ENCODE results near the gene GALNS.

Gene GALNS

GRCh38 chr16:88855736-88856121, 1.0 kb downstream of the GALNS start:
- H2BK5ac ChIP-seq (ENCODE audit: low read depth, low read length, poor library complexity, severe bottlenecking): no peak overlapping the region
- H2BK12ac ChIP-seq (ENCODE audit: low read length in 2 of 2): no peak overlapping the region
- H3K4me3 ChIP-seq (ENCODE audit: insufficient read depth in 1 of 2, low read depth in 1 of 2, low read length in 2 of 2): peak overlapping the region; percentile 84 to 89
- WGBS: 92% methylated on average over 13 of the region's 13 CpGs
- H2AK5ac ChIP-seq (ENCODE audit: low read length, severe bottlenecking): no peak overlapping the region
- H4K8ac ChIP-seq (ENCODE audit: low read length): no peak overlapping the region
- H4K91ac ChIP-seq (ENCODE audit: low read length): no peak overlapping the region
- no peaks in the 10 kb centered on the region for H3K9me3 ChIP-seq (ENCODE audit: control insufficient read depth, low read length)
- H3K27me3 ChIP-seq (ENCODE audit: control insufficient read depth in 1 of 2, insufficient read depth in 1 of 2, low read length in 2 of 2): no peaks in the 10 kb centered on the region
- DNase-seq: no peak
- no peak overlapping the region for H2AFZ ChIP-seq (ENCODE audit: low read depth, low read length)
- peaks cover 20% of the 10 kb centered on the region for H3K4me1 ChIP-seq (ENCODE audit: control insufficient read depth, insufficient read depth, low read depth, low read length)
- H3K18ac ChIP-seq (ENCODE audit: low read depth in 1 of 2, low read length in 2 of 2): no peak overlapping the region
- H2BK120ac ChIP-seq (ENCODE audit: low read depth, low read length): no peak overlapping the region
- peak overlapping the region; percentile 84 for H3K9ac ChIP-seq (ENCODE audit: low read length)
- H3K27ac ChIP-seq (ENCODE audit: low read length, poor library complexity, severe bottlenecking): no peak overlapping the region
- no peak overlapping the region for H3K23ac ChIP-seq (ENCODE audit: low read length in 2 of 2)
- H2BK15ac ChIP-seq (ENCODE audit: low read depth, poor library complexity, severe bottlenecking): no peak overlapping the region
- no peak overlapping the region for H3K4ac ChIP-seq (ENCODE audit: low read depth in 1 of 2, low read length in 2 of 2)
- H3K79me1 ChIP-seq (replicated peaks; ENCODE audit: low read length, poor library complexity, severe bottlenecking): peaks cover 54% of the 10 kb centered on the region
- peaks cover 25 to 49% of the 10 kb centered on the region in 2 experiments for H3K36me3 ChIP-seq (ENCODE audit: control insufficient read depth in 1 of 2, insufficient read depth in 2 of 2, low read depth in 1 of 2, low read length in 2 of 2)
- H3K4me2 ChIP-seq (ENCODE audit: low read length, poor library complexity, severe bottlenecking): peak overlapping the region; percentile 58
- peak overlapping the region in 1 of 2 experiments; percentile 96 for H3K14ac ChIP-seq (ENCODE audit: low read length in 2 of 2)

GRCh38 chr16:88855176-88855575, 1.6 kb downstream of the GALNS start:
- no peak overlapping the region for H2AFZ ChIP-seq (ENCODE audit: low read depth, low read length)
- H3K9me3 ChIP-seq (ENCODE audit: control insufficient read depth, low read length): no peaks in the 10 kb centered on the region
- peaks cover 54% of the 10 kb centered on the region for H3K79me1 ChIP-seq (replicated peaks; ENCODE audit: low read length, poor library complexity, severe bottlenecking)
- H2BK5ac ChIP-seq (ENCODE audit: low read depth, low read length, poor library complexity, severe bottlenecking): no peak overlapping the region
- H3K4me3 ChIP-seq (ENCODE audit: insufficient read depth in 1 of 2, low read depth in 1 of 2, low read length in 2 of 2): no peak overlapping the region
- no peak overlapping the region for H2BK15ac ChIP-seq (ENCODE audit: low read depth, poor library complexity, severe bottlenecking)
- H2BK12ac ChIP-seq (ENCODE audit: low read length in 2 of 2): no peak overlapping the region
- no peak overlapping the region for H3K27ac ChIP-seq (ENCODE audit: low read length, poor library complexity, severe bottlenecking)
- no peaks in the 10 kb centered on the region for H3K27me3 ChIP-seq (ENCODE audit: control insufficient read depth in 1 of 2, insufficient read depth in 1 of 2, low read length in 2 of 2)
- peaks cover 25 to 49% of the 10 kb centered on the region in 2 experiments for H3K36me3 ChIP-seq (ENCODE audit: control insufficient read depth in 1 of 2, insufficient read depth in 2 of 2, low read depth in 1 of 2, low read length in 2 of 2)
- H3K23ac ChIP-seq (ENCODE audit: low read length in 2 of 2): no peak overlapping the region
- no peak overlapping the region for H2AK5ac ChIP-seq (ENCODE audit: low read length, severe bottlenecking)
- H3K14ac ChIP-seq (ENCODE audit: low read length in 2 of 2): no peak overlapping the region
- H3K4me1 ChIP-seq (ENCODE audit: control insufficient read depth, insufficient read depth, low read depth, low read length): peaks cover 20% of the 10 kb centered on the region
- no peak overlapping the region for H3K4me2 ChIP-seq (ENCODE audit: low read length, poor library complexity, severe bottlenecking)
- H3K9ac ChIP-seq (ENCODE audit: low read length): peak overlapping the region; percentile 84
- WGBS: 98% methylated on average over 7 of the region's 8 CpGs
- no peak for DNase-seq
- no peak overlapping the region for H3K4ac ChIP-seq (ENCODE audit: low read depth in 1 of 2, low read length in 2 of 2)
- H2BK120ac ChIP-seq (ENCODE audit: low read depth, low read length): no peak overlapping the region
- no peak overlapping the region for H4K91ac ChIP-seq (ENCODE audit: low read length)
- H3K18ac ChIP-seq (ENCODE audit: low read depth in 1 of 2, low read length in 2 of 2): no peak overlapping the region
- H4K8ac ChIP-seq (ENCODE audit: low read length): no peak overlapping the region

GRCh38 chr16:88854306-88855111, 2.2 kb downstream of the GALNS start:
- H2BK120ac ChIP-seq (ENCODE audit: low read depth, low read length): no peak overlapping the region
- WGBS: 89% methylated on average over 20 of the region's 20 CpGs
- H3K27ac ChIP-seq (ENCODE audit: low read length, poor library complexity, severe bottlenecking): no peak overlapping the region

GRCh38 chr16:88853325-88853941, 3.3 kb downstream of the GALNS start:
- Histone ChIP-seq H3K27me3 (ENCODE audit: control insufficient read depth in 1 of 2, insufficient read depth in 1 of 2, low read length in 2 of 2) (no peaks in the 10 kb centered on the region), H3K4ac (ENCODE audit: low read depth in 1 of 2, low read length in 2 of 2) (no peak overlapping the region), H3K4me2 (ENCODE audit: low read length, poor library complexity, severe bottlenecking) (no peak overlapping the region), H2BK5ac (ENCODE audit: low read depth, low read length, poor library complexity, severe bottlenecking) (no peak overlapping the region), H3K79me1 (replicated peaks; ENCODE audit: low read length, poor library complexity, severe bottlenecking) (peaks cover 46% of the 10 kb centered on the region), H3K4me1 (ENCODE audit: control insufficient read depth, insufficient read depth, low read depth, low read length) (peaks cover 20% of the 10 kb centered on the region), H3K23ac (ENCODE audit: low read length in 2 of 2) (no peak overlapping the region), H4K8ac (ENCODE audit: low read length) (no peak overlapping the region), H3K4me3 (ENCODE audit: insufficient read depth in 1 of 2, low read depth in 1 of 2, low read length in 2 of 2) (no peak overlapping the region), H3K36me3 (ENCODE audit: control insufficient read depth in 1 of 2, insufficient read depth in 2 of 2, low read depth in 1 of 2, low read length in 2 of 2) (peaks cover 13 to 49% of the 10 kb centered on the region in 2 experiments), H3K9me3 (ENCODE audit: control insufficient read depth, low read length) (no peaks in the 10 kb centered on the region), H3K9ac (ENCODE audit: low read length) (no peak overlapping the region), H2BK120ac (ENCODE audit: low read depth, low read length) (no peak overlapping the region), H3K14ac (ENCODE audit: low read length in 2 of 2) (peak overlapping the region in 1 of 2 experiments; percentile 35), H3K27ac (ENCODE audit: low read length, poor library complexity, severe bottlenecking) (no peak overlapping the region), H2AK5ac (ENCODE audit: low read length, severe bottlenecking) (no peak overlapping the region), H4K91ac (ENCODE audit: low read length) (no peak overlapping the region), H2AFZ (ENCODE audit: low read depth, low read length) (no peak overlapping the region), H3K18ac (ENCODE audit: low read depth in 1 of 2, low read length in 2 of 2) (no peak overlapping the region), H2BK12ac (ENCODE audit: low read length in 2 of 2) (no peak overlapping the region), H2BK15ac (ENCODE audit: low read depth, poor library complexity, severe bottlenecking) (no peak overlapping the region)
- WGBS: 76% methylated on average over 17 of the region's 17 CpGs
- peak; percentile 53 for DNase-seq

More at GRCh38 chr16:88854306-88855111, 2.2 kb downstream of the GALNS start:
- H2BK12ac ChIP-seq (ENCODE audit: low read length in 2 of 2): no peak overlapping the region
- H4K8ac ChIP-seq (ENCODE audit: low read length): no peak overlapping the region
- no peak overlapping the region for H2BK15ac ChIP-seq (ENCODE audit: low read depth, poor library complexity, severe bottlenecking)
- no peak overlapping the region for H2BK5ac ChIP-seq (ENCODE audit: low read depth, low read length, poor library complexity, severe bottlenecking)
- no peak overlapping the region for H3K18ac ChIP-seq (ENCODE audit: low read depth in 1 of 2, low read length in 2 of 2)
- H4K91ac ChIP-seq (ENCODE audit: low read length): no peak overlapping the region
- no peak overlapping the region for H3K4me3 ChIP-seq (ENCODE audit: insufficient read depth in 1 of 2, low read depth in 1 of 2, low read length in 2 of 2)
- no peak overlapping the region for H2AK5ac ChIP-seq (ENCODE audit: low read length, severe bottlenecking)
- H3K23ac ChIP-seq (ENCODE audit: low read length in 2 of 2): no peak overlapping the region
- H3K36me3 ChIP-seq (ENCODE audit: control insufficient read depth in 1 of 2, insufficient read depth in 2 of 2, low read depth in 1 of 2, low read length in 2 of 2): peaks cover 24 to 49% of the 10 kb centered on the region in 2 experiments
- H3K4me1 ChIP-seq (ENCODE audit: control insufficient read depth, insufficient read depth, low read depth, low read length): peaks cover 20% of the 10 kb centered on the region
- H3K9me3 ChIP-seq (ENCODE audit: control insufficient read depth, low read length): no peaks in the 10 kb centered on the region
- no peak overlapping the region for H2AFZ ChIP-seq (ENCODE audit: low read depth, low read length)
- no peak overlapping the region for H3K9ac ChIP-seq (ENCODE audit: low read length)
- H3K27me3 ChIP-seq (ENCODE audit: control insufficient read depth in 1 of 2, insufficient read depth in 1 of 2, low read length in 2 of 2): no peaks in the 10 kb centered on the region
- H3K79me1 ChIP-seq (replicated peaks; ENCODE audit: low read length, poor library complexity, severe bottlenecking): peaks cover 52% of the 10 kb centered on the region
- no peak for DNase-seq
- no peak overlapping the region for H3K14ac ChIP-seq (ENCODE audit: low read length in 2 of 2)
- H3K4me2 ChIP-seq (ENCODE audit: low read length, poor library complexity, severe bottlenecking): no peak overlapping the region
- no peak overlapping the region for H3K4ac ChIP-seq (ENCODE audit: low read depth in 1 of 2, low read length in 2 of 2)
